ENCODE results near the gene HAX1. TPM values are rescaled to one million over a fixed set of nuclear protein-coding genes. Genes with fewer than 3 reads are reported as not detected.

HAX1 gene
- total and polyA plus RNA-seq, 2 of the 8 experiments (the other 6 are each of a cell fraction or from before 2014, with no cell fraction given) = 82.2 to 115 TPM

- Histone ChIP-seq H3K18ac (ENCODE audit: extremely low read depth, low read length) (no peak overlapping the region), H3K4me1 (replicated peaks in 1 of 4; ENCODE audit: control insufficient read depth in 3 of 4, insufficient read depth in 4 of 4, low read length in 3 of 4) (no peaks in the 10 kb centered on the region), H3K79me2 (ENCODE audit: control insufficient read depth in 1 of 2, insufficient read depth in 2 of 2, low read length in 2 of 2) (peaks cover 0 to 43% of the 10 kb centered on the region in 2 experiments; a peak in 2 of 4 replicates), H3K9me3 (ENCODE audit: insufficient read depth in 2 of 2, low read depth in 1 of 2, low read length in 1 of 2) (no peaks in the 10 kb centered on the region), H2BK5ac (ENCODE audit: low read depth, low read length) (no peak overlapping the region), H2AFZ (ENCODE audit: low read length) (no peak overlapping the region), H3K4me2 (ENCODE audit: insufficient read depth in 1 of 2, low read depth in 2 of 2, low read length in 2 of 2) (no peak overlapping the region), H3K36me3 (ENCODE audit: control insufficient read depth in 2 of 4, insufficient read depth in 4 of 4, low read length in 3 of 4) (peaks cover 39 to 92% (median 85%) of the 10 kb centered on the region in 4 experiments), H2BK120ac (replicated peaks; ENCODE audit: low read depth, low read length) (no peak overlapping the region), H3K9ac (replicated peaks in 1 of 4; ENCODE audit: extremely low read depth in 1 of 4, low read depth in 3 of 4, low read length in 3 of 4) (no peak overlapping the region), H4K20me1 (replicated peaks in 1 of 2; ENCODE audit: control insufficient read depth in 1 of 2, insufficient read depth in 2 of 2, low read length in 2 of 2) (peaks cover 5 to 8% of the 10 kb centered on the region in 2 experiments), H4K8ac (ENCODE audit: extremely low read depth, insufficient read depth, low read length) (no peak overlapping the region), H2BK20ac (ENCODE audit: low read length) (no peak overlapping the region), H3K23me2 (ENCODE audit: low read depth, low read length) (no peaks in the 10 kb centered on the region), H3K27me3 (replicated peaks in 1 of 4; ENCODE audit: control insufficient read depth in 3 of 4, extremely low read depth in 1 of 4, insufficient read depth in 3 of 4, low read length in 3 of 4) (no peaks in the 10 kb centered on the region), H2BK12ac (ENCODE audit: low read depth, low read length) (no peak overlapping the region), H3K14ac (ENCODE audit: insufficient read length) (no peak overlapping the region), H3K4ac (replicated peaks; ENCODE audit: insufficient read length, low read depth, low read length) (no peak overlapping the region), H4K5ac (ENCODE audit: insufficient read length, low read depth, low read length) (no peak overlapping the region), H3K79me1 (ENCODE audit: low read depth, low read length) (no peaks in the 10 kb centered on the region), H3K4me3 (ENCODE audit: extremely low read depth in 1 of 4, insufficient read depth in 2 of 4, low read depth in 3 of 4, low read length in 4 of 4) (no peak overlapping the region), H3K56ac (replicated peaks; ENCODE audit: insufficient read length, low read depth, low read length) (no peak overlapping the region), H3K27ac (ENCODE audit: low read depth, low read length) (no peak overlapping the region), H2AK5ac (ENCODE audit: low read depth, low read length) (no peak overlapping the region), H4K91ac (replicated peaks; ENCODE audit: insufficient read length, low read length) (no peak overlapping the region), H3K23ac (ENCODE audit: insufficient read length) (no peak overlapping the region), H2BK15ac (ENCODE audit: low read length) (no peak overlapping the region)
- 91% methylated on average over 3 of the region's 3 CpGs; no CpG with 5 or more reads in 1 of the 2 experiments for WGBS, 2 experiments (ENCODE audit: extremely low coverage in 1 of 2, insufficient coverage in 1 of 2, insufficient read length in 1 of 2, insufficient replicate concordance in 2 of 2, low coverage in 1 of 2, low lambda C conversion rate in 2 of 2, missing lambda C conversion rate in 1 of 2)
- ChIA-PET POLR2A (ENCODE audit: partially characterized antibody) (interaction anchor here (0.5 to 0.9 kb wide), 3 partner anchors 11 to 68 kb away, joined by 3 to 4 read pairs (median 3); no protein-coding TSS in a partner anchor), CTCF (ENCODE audit: partially characterized antibody) (no interaction called here)
- DNase-seq (ENCODE audit: low read depth in 1 of 2, low spot score in 2 of 2) (no peak), FAIRE-seq (no peak)
- no peak for TF ChIP-seq MAX (IDR thresholded peaks at IDR 0.05)
- TF ChIP-seq CBX8 (IDR thresholded peaks at IDR 0.05; ENCODE audit: borderline replicate concordance, low read depth, low read length) = no peak
- TF ChIP-seq PHF8 (conservative IDR thresholded peaks at IDR 0.05; ENCODE audit: low read depth, low read length) = no peak
- TF ChIP-seq JUND (IDR thresholded peaks at IDR 0.05; ENCODE audit: low read length) = no peak
- TF ChIP-seq ATF2 (IDR thresholded peaks at IDR 0.05; ENCODE audit: low read length) = no peak
- no peak for TF ChIP-seq JUN (IDR thresholded peaks at IDR 0.05; ENCODE audit: low read depth, low read length)
- no peak for TF ChIP-seq HDAC2 (IDR thresholded peaks at IDR 0.05; ENCODE audit: borderline replicate concordance in 1 of 2, low read depth in 2 of 2, low read length in 2 of 2)
- no peak for TF ChIP-seq TBP (IDR thresholded peaks at IDR 0.05; ENCODE audit: low read depth, low read length)
- no peak for TF ChIP-seq SIX5 (IDR thresholded peaks at IDR 0.05; ENCODE audit: low read depth, low read length)
- TF ChIP-seq BCL11A (IDR thresholded peaks at IDR 0.05; ENCODE audit: low read depth in 2 of 2, low read length in 2 of 2) = no peak
- TF ChIP-seq NRF1 (IDR thresholded peaks at IDR 0.05; ENCODE audit: low read depth, low read length) = no peak
These were observed 30.6 kb upstream of the HAX1 start for GRCh38 chr1:154241703-154242351.

Data from H1 (cell line).